Embryonic facial prominence (tissue), 1 donor: ENCODE measurements around the gene CCDC146.
"Not testable (repeated sequence)": the region's sequence is repeated elsewhere in the genome, so short reads cannot be mapped to it uniquely, and the experiment has no call there.

Experiments
- DNase-seq: peaks from one replicate; pipeline ENCODE4 v3.0.0-alpha.2; 2016; ENCODE audit errors: extremely low spot score

CCDC146 gene

DNA sequence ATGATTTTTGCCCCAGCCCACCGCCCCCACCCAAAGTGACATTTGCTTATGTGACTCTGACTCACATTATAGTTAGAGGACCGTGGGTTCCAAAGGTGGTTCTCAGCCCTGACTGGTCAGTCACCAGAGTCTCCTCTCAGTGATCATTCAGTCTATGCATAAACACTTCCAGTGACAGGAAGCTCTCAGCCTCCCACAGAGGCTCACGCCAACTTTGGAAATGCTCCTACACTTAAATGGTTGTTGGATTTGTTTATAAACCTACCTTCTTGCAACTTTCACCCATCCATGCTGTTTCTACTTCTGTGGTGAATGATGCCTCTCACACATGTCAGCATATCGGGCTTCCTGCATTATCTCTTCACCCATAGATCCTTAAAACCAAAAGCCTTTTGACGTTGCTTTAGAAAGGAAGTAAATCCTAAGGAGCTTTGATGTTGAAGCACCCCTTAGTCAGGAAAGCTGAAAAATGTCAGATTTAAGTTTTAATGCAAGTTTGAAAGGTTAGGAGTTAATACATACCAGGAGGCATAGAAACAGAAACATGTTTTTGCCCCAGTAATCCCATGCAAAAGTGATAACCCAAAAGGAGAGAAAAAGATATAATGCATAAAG is 123.7 kb downstream of the CCDC146 start:
- DNase-seq, result no peak

- DNase-seq, result peak; percentile 15
Measured at GRCh38 chr7:77247206-77247850, 124.9 kb downstream of the CCDC146 start.

DNA sequence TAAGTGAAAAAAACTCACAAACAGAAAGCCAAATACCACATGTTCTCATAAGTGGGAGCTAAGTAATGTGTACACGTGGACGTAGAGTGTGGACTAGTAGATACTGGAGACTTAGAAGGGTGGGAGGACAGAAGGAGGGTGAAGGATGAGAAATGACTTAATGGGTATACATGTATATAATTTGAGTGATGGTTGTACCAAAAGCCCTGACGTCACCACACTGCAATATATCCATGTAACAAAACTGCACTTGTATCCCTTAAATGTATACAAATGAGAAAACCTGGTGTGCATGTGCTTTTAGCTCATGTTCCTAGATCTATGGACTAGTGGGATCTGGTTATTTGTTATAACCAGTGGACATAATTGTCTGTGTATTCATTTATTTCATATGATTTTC is 125.7 kb downstream of the CCDC146 start:
- DNase-seq, result no peak

- DNase-seq, result no peak
Measured at GRCh38 chr7:77252506-77252905, 130.1 kb downstream of the CCDC146 start.

DNA sequence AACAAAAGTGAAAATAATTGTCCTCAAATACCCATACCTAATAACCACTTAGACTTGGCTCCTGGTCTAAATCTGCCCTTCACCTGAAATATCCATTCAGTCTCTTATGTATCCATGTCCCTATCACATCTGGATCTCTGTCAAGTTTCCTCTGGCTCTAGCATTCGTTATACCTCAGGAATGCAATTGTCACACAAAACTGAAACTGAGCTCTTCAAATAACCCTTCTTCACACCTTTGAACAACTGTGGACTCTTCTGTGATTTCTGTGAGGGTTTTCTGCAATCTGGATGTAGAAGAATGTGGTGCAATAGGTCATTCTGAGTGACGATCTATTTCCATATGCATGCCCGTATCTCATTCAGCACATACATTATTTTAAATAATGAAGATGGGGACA is 130.7 kb downstream of the CCDC146 start:
- DNase-seq, result no peak

- no peak for DNase-seq
Measured at GRCh38 chr7:77254429-77254828, 132.0 kb downstream of the CCDC146 start.

DNA sequence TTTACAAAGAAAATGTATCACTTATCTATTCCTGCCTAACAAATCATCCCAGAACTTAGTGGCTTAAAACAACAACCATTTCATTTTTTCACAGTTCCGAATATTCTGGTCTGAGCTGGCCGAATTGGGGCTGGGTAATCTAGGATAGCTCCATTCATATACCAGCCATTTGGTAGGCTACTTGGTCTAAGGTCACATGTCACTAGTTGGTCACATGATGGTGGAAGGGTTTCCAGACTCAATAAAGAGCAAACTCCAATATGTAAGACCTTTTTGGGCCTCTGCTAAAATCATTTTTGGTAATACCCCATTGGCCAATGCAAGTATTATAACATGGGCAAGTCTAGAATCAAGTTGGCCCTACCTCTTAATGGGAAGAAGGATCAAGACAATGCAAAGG is 132.5 kb downstream of the CCDC146 start:
- DNase-seq, result no peak

- DNase-seq, result no peak
Measured at GRCh38 chr7:77258014-77258413, 135.6 kb downstream of the CCDC146 start.

DNA sequence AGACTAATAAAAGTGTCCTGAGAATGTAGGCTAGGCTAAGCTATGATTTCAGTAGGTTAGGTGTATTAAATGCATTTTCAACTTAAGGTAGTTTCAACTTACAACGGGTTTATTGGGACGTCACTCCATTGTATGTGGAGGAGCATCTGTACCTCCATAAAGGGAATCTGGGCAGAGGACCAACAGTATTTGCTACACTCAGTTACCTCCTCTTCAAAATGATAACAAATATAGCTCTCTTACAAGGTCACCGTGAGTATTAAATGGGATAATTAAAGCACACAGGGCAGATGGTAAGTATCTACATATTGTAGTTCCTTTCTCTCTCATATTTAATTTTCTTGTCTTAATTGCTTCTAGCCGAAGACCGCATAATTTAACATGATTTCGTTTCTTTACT is 136.2 kb downstream of the CCDC146 start:
- DNase-seq, result no peak

DNA sequence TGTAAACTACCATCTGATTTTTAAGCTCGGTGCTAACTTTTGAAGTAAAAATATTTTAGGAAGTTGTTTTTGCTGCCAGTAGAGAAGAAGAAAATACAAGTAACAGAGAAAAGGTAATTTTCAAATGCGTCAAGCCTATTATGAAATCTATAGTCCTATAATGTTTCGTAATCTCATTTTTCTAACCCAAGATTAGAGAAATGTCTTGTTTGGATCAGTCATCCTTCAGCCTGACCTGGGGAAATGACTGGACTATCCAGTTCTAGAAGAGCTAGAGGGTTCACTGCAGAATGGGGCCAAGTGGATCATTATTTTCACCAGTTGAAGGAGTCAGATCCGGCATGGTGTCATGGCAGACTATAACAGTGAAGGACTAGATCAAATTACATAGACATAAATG is 139.9 kb downstream of the CCDC146 start:
- DNase-seq, result no peak

GRCh38 chr7:77265666-77266065 is 143.3 kb downstream of the CCDC146 start:
- DNase-seq, result no peak

- DNase-seq, result no peak
Measured at GRCh38 chr7:77266291-77266794, 143.9 kb downstream of the CCDC146 start.

DNA sequence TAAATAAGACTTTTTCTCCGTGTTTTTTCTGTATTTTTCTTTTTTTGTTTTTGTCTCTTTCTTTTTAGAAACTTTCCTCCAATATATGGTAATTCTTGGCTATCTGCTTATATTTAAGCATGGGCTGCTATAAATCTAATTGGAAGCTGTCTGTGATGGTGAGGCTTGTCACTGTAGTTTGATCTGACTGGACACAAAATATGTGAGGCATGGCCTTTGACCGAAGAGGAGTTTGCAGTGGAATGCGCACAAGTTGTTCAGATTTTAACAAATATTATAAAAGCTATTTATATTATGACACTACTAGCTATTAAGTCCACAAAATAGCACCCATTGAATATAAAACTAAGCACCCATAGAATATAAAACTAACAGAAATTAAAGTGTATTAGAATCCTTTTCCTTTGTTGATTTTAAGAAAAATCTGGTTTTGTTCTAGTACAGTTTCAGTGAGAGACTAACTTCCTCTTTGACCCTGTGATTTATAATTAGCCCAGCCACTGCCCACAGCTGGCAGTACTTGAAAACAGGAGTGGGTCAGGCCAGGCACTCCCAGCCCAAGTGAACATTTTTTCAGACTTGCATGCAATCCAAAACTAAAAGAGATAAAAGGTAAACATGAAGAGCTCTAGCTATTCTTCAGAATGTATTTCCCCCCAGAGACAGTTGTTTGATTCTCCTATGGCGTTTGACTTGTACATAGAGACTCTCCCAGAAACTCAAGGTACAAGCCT is 147.1 kb downstream of the CCDC146 start:
- no peak for DNase-seq

- DNase-seq, result no peak
Measured at GRCh38 chr7:77270094-77270480, 147.7 kb downstream of the CCDC146 start.

- no peak for DNase-seq
Measured at GRCh38 chr7:77271766-77272165, 149.4 kb downstream of the CCDC146 start.

GRCh38 chr7:77275663-77276062 is 153.2 kb downstream of the CCDC146 start:
- not testable (repeated sequence) for DNase-seq

DNA sequence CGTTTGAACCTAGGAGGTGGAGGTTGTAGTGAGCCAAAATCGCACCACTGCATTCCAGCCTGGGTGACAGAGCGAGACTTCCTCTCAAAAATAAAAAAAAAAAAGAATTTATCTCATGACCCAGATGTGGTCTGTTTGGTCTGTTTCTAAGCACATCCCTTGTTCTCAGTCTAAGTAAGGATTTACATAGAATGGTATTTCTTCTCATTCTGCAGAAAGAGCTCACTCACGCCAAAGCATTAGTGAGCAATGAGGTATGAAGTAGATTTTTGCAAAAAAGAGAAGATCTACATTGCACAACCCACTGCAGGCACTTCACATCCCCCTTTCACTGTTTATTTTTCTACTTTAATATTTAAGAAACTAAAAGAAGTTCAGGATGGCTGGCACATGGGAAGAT is 153.7 kb downstream of the CCDC146 start:
- no peak for DNase-seq

GRCh38 chr7:77281780-77282478 is 159.5 kb downstream of the CCDC146 start:
- DNase-seq, result no peak

DNA sequence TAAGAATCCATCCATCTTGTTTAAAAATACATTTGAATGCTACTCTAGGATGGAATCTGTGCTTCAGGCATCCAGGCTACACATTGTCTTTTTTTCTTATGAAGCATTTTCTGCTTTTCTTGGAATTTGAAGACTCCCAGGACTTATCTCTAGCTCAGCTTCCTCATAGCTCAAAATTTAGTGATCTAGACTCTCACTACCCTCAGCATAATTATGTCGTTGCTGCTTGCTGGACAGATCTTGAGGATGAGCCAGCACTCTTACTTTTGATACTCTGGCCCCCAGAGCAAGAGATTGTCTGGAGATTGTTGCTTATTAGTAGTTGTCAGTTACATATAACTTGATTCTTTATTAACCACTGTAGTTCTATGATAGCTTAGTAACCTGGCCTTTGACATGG is 160.5 kb downstream of the CCDC146 start:
- no peak for DNase-seq

DNA sequence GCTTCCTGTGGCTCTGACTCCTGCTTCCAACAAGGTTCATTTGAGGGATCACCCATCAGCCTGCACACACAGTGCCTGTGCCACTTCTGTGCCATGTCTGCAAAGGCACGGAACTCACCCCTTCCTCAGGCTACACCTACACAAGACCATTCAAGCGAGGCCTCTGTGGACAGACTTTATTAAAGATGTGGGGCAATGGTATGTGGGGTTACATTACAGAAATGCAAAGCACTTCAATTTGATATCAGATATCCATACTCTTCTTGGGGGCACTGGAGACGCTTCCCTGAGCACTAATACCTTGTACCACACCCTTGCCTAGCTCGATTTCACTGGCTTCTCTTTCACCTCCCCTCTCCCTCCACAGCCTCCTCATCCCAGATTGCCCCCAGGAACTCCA is 161.6 kb downstream of the CCDC146 start:
- DNase-seq, result no peak

GRCh38 chr7:77284616-77285015 is 162.2 kb downstream of the CCDC146 start:
- DNase-seq, result no peak

DNA sequence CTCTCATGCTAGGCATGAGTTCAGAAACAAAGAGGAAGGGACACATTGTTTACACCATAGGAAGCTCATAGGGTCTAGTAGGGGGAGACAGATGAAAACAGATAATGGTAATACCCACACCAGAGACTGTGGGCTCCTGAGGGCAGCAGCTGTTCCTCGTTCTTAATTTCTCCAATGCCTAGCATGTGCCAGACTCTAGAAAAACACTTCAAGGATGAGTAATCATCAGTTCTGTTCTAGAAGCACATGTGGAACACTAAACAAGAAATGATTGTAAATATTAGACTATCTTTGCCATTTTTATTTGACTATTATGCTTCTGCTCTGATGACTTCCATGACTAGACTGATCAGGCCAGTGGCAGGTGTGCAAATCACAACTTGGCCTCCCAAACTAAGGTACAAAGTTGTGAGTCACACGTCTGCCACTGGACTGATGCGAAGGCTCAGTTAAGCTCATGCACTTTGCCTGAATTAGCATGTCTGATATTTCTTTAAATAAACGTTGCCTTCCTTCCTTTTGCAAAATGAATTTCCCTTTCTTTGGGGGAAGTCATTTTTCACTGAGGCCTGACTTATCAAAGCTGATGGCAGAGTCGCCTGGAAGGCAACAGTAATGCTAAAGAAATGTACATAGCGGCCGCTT is 166.4 kb downstream of the CCDC146 start:
- DNase-seq, result no peak
